HG03103 (cell line): ENCODE data around the gene PRKCA.
"Not testable (repeated sequence)": the region's sequence is repeated elsewhere in the genome, so short reads cannot be mapped to it uniquely, and the experiment has no call there.

ENCODE experiments used
- ATAC-seq: cut with Tn5 transposase; IDR thresholded peaks from one replicate; pipeline ENCODE4 v1.9.1; 2021; ENCODE audit warnings: low read depth; ENCODE audit not compliant: unreplicated experiment

The PRKCA gene

GRCh38 chr17:66715076-66715675 is 412.8 kb downstream of the PRKCA start:
- no peak for ATAC-seq

DNA sequence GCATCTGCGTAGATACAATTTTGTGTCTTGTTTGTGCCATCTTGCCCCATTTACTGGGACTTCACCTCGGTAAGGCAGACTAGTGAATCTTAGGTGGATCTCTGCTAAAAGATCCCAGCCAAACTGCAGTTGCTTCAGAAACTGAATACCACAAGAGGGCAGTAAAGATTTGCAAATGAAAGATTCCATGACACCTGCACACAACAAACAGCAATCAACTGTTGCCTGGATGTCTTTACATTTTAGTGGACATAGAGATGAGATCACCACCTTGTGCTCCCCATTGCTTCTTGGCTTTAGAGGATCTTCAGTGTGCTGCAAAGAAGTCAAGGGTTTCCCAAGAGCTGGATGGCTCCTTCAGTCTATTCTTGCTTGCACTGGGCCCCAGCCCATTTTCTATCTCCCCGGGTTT is 413.3 kb downstream of the PRKCA start:
- ATAC-seq, result no peak

GRCh38 chr17:66716236-66717026 is 414.0 kb downstream of the PRKCA start:
- no peak for ATAC-seq

- peak; percentile 63 for ATAC-seq
Measured at GRCh38 chr17:66717641-66718058, 415.2 kb downstream of the PRKCA start.

- no peak for ATAC-seq
Measured at GRCh38 chr17:66720027-66720426, 417.6 kb downstream of the PRKCA start.

DNA sequence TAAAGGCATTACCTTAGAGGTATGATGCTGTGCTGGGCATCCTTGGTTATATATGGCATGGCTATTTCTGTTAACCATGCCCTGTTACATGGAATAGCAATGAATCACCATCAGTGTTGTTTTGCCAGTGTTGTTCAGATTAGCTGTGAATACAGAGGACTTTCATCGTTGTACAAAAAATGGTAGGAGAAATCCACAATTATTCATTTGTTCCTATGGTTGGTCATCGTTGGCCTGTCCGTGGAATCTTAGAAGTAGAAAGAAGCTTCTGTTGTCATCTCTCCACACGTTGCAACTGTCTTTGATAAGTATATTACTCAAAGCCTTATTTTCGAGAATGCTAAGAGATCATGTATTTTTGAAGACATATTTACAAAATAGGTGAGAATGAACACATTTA is 418.2 kb downstream of the PRKCA start:
- ATAC-seq, result no peak

DNA sequence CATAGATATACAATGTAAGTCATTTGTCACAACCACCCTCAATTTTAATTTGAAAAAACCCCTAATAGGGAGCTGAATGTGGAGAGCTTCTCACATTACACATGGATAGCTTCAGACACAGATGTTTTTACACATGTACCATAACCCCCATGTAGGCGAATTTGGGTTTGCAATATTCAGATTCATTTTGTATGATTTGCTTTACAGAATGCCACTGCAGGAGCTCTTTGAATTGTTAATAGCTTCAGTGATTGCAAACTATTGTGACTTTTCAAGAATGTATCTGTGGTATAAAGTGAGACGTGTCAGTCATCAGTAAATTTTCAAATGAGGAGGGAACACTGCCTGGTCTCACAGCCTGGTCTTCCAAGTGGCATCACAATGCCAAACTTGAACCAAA is 419.9 kb downstream of the PRKCA start:
- ATAC-seq, result no peak

DNA sequence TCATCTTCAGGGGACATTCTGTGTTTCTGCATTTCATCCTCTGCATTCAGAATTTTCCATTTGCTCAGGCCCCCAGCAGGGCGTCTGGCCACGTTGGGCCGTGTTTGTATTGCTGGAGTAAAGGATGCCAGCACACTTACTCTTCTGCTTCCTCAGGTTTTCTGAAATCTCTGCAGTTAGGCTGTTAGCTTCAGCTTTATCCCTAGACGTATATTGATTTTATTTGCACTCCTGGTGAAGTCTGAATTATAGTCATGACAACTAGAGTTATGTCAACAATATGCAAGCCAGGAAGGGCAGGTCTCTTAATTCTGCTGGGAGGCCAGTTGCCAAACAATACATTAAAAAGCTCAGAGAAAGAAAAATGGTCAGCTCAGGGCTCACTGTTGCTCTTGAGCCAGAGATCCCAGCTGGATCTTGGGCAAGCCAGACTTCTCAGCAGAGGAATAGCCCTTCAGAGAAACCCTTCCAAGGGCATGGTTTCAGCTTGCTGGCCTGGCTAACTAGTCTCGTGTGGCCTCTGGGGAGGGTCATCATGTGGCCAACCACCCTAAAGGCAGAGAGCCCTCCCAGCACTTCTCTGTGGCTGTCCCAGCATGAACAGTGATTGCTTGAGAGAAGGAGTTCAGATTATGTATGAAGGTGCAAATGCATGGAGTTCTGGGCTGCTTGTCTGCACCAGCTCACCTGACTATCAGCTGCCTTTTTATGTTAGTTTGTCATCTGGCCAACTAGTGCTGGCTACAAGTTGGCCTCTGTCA is 422.3 kb downstream of the PRKCA start:
- no peak for ATAC-seq

- not testable (repeated sequence) for ATAC-seq
Measured at GRCh38 chr17:66725438-66725837, 423.0 kb downstream of the PRKCA start.

DNA sequence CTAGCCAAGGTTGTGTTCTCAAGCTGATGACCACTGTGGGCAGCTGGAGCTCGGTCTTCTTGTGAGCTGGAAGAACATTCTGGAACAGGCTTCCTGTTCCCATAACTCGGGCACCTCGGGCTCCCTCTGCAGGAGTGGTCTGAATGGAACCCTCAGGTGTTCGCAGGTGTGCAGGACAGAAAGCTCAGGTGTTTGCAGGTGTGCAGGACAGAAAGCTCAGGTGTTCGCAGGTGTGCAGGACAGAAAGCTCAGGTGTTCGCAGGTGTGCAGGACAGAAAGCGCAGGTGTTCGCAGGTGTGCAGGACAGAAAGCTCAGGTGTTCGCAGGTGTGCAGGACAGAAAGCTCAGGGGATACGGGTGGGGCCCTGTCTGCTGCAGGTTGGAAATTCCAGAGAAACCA is 423.5 kb downstream of the PRKCA start:
- ATAC-seq, result no peak

DNA sequence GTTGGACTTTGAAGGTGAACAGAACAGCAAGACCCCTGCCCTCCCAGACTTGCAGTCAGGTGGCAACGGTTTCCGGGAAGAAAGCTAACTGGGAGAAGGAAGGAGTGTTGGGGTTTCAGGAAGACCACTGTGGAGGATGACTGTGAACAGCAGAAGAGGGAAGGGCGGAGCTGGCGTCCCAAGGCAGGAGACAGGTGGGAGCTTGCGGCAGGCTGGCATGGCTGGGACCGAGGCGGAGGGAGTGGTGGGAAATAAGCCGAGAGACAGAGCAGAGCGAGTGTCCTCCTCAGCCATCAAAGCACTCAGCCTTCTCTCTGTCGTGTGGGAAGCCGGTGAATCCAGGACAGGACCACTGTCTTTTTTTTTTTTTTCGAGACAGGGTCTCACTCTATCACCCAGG is 424.0 kb downstream of the PRKCA start:
- no peak for ATAC-seq

DNA sequence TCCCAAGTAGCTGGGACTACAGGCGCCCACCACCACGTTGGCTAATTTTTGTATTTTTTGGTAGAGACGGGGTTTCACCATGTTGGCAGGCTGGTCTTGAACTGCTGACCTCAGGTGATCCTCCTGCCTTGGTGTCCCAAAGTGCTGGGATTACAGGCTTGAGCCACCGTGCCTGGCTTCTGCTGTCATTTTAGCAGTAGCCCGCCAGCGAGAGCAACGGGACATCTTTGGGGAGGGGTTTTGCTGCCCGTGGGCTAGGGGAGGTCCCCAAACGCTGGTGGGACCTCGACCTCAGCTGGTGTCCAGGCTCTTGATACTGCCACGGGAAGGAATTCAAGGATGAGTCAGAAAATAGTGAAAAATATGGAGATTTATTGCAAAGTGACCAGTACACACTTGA is 424.4 kb downstream of the PRKCA start:
- no peak for ATAC-seq

- peak; percentile 65 for ATAC-seq
Measured at GRCh38 chr17:66727634-66728570, 425.5 kb downstream of the PRKCA start.

DNA sequence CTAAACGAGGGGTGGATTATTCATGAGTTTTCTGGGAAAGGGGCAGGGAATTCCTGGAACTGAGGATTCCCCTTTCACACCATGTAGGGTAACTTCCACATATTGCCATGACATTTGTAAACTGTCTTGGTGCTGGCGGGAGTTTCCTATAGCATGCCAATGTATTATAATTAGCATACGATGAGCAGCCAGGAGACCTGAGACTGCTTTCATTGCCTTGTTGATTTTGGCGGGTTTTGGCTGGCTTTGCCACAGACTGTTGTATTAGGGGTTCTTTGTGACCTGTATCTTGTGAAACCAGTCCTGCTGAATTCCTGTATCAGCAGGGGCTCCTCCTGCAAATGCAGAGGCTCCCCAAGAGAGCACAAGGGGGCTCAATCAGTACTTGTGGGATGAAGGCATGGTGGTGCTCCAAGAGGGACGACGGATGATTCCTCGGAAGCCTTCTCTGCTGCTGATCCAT is 428.1 kb downstream of the PRKCA start:
- ATAC-seq, result no peak

DNA sequence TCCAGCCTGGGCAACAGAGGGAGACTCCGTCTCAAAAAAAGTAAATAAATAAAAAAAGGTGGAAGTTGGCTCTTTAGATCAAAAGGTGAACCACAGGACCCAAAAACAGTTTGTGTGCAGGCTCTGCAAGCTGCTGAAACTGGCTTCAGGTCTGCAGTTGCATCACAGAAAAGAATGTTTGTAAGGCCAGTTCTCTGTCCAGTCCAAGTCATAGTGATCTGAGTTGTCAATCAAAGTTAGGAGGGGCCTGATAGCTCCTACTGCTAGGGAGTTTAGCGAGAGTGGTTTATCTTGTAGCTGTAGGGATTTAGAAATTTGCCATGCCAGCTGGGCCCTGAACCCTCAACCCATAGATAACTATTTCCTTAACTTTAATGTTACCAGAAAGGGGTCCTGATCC is 431.3 kb downstream of the PRKCA start:
- no peak for ATAC-seq

GRCh38 chr17:66734186-66734943 is 432.0 kb downstream of the PRKCA start:
- no peak for ATAC-seq

DNA sequence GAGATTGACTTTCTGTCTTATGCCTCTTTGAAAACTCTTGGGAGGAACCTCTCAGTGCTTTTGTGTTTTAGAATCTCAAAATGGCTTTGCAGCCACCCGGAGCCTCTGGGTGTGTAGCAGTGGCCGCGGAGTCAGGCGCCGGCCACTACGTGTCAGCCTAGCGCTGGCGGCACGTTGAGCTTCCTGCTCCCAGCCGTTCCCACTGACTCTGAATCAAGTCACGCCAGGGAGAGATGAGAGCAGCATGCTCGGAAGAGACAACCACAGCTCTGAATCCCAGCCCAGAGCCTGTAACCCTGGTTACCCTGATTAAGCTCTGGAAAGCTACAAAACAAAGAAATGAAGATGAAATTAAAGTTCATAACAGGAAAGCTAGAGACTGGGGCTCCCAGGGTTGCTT is 435.1 kb downstream of the PRKCA start:
- no peak for ATAC-seq

- no peak for ATAC-seq
Measured at GRCh38 chr17:66738301-66738700, 435.9 kb downstream of the PRKCA start.

- ATAC-seq, result no peak
Measured at GRCh38 chr17:66739553-66739952, 437.1 kb downstream of the PRKCA start.

- no peak for ATAC-seq
Measured at GRCh38 chr17:66740226-66740625, 437.8 kb downstream of the PRKCA start.
